ENCODE measurements around the gene KCNH4. TPM values are rescaled to one million over a fixed set of nuclear protein-coding genes. Genes with fewer than 3 reads are reported as not detected.
A peak's percentile ranks its signal among the peaks of the same experiment; 100 is the strongest.

KCNH4 gene
- total RNA-seq, 1 experiment from 2014 or later, result 0.24 TPM

DNA sequence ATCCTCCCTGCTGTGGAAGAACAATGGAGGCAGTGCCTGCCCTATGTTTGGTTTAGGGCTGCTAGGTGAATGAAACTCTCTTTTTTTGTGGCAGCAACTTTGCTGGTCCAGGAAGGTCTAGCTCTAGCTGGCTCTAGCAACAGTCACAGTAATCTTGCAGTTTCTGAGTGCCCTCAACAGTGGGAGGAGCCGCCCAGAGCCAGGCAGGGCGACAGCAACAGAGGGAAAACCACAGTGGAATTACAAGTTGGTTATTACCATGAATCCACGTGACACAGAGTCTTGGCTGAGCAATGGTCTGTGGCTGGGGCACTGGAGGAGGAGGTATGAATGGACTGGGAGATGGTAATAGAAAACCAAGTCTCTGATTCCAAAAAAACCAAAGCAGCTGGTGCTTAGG is 48.0 kb downstream of the KCNH4 start:
- no peak overlapping the region for H3K4me3 Mint-ChIP-seq

DNA sequence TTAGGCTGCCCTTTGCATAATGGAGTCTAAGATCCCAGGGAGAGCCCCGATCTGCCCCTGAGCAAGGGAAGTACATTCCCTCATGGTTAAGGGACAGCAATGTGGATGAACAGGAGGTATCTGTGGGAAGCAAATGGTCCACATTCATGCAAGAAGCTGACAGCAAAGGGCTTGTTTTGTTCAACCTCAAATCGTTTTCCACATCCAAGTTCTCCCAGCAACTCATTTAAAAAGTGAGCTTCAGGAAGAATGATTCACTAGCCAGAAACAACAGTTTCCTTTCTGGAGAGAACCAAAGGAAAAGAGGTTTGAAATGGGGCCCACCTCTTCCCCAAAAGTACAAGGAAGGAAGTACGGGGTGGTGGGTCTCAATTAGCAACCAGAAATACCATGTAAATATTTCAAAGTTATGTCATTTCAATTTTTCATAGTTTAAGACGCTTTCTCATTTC is 48.9 kb downstream of the KCNH4 start:
- POLR2A ChIA-PET, result interaction anchor here (0.5 kb wide), 1 partner anchor 1912 kb away, joined by 3 read pairs; no protein-coding TSS in a partner anchor
- ATAC-seq (no peak), DNase-seq (ENCODE audit: low spot score) (no peak)
- no peak overlapping the region for H3K4me3 Mint-ChIP-seq
- H3K4me1 Mint-ChIP-seq, result peaks cover 39% of the 10 kb centered on the region
- peaks cover 25% of the 10 kb centered on the region for H3K36me3 Mint-ChIP-seq
- H3K27me3 Mint-ChIP-seq (ENCODE audit: low read depth), result no peaks in the 10 kb centered on the region
- no peak overlapping the region for H3K27ac Mint-ChIP-seq
- no peaks in the 10 kb centered on the region for H3K9me3 Mint-ChIP-seq
- CTCF ChIA-PET, result interaction anchor here (0.7 to 1.2 kb wide), 3 partner anchors 31 to 386 kb away, joined by 3 to 4 read pairs (median 3); no protein-coding TSS in a partner anchor
- TF ChIP-seq GTF2I (CRISPR knock-in tag; conservative IDR thresholded peaks at IDR 0.05), result no peak
- TF ChIP-seq CREB1 (CRISPR knock-in tag; IDR thresholded peaks at IDR 0.05), result no peak
- TF ChIP-seq, protein P1, sequence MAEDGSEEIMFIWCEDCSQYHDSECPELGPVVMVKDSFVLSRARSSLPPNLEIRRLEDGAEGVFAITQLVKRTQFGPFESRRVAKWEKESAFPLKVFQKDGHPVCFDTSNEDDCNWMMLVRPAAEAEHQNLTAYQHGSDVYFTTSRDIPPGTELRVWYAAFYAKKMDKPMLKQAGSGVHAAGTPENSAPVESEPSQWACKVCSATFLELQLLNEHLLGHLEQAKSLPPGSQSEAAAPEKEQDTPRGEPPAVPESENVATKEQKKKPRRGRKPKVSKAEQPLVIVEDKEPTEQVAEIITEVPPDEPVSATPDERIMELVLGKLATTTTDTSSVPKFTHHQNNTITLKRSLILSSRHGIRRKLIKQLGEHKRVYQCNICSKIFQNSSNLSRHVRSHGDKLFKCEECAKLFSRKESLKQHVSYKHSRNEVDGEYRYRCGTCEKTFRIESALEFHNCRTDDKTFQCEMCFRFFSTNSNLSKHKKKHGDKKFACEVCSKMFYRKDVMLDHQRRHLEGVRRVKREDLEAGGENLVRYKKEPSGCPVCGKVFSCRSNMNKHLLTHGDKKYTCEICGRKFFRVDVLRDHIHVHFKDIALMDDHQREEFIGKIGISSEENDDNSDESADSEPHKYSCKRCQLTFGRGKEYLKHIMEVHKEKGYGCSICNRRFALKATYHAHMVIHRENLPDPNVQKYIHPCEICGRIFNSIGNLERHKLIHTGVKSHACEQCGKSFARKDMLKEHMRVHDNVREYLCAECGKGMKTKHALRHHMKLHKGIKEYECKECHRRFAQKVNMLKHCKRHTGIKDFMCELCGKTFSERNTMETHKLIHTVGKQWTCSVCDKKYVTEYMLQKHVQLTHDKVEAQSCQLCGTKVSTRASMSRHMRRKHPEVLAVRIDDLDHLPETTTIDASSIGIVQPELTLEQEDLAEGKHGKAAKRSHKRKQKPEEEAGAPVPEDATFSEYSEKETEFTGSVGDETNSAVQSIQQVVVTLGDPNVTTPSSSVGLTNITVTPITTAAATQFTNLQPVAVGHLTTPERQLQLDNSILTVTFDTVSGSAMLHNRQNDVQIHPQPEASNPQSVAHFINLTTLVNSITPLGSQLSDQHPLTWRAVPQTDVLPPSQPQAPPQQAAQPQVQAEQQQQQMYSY (CRISPR knock-in tag; IDR thresholded peaks at IDR 0.05), result no peak
- TF ChIP-seq NR2C2 (CRISPR knock-in tag; IDR thresholded peaks at IDR 0.05), result no peak
- no peak for TF ChIP-seq SP1 (CRISPR knock-in tag; conservative IDR thresholded peaks at IDR 0.05)
- no peak for TF ChIP-seq KAT7 (CRISPR knock-in tag; IDR thresholded peaks at IDR 0.05; ENCODE audit: borderline replicate concordance)

More for the DNA sequence above, 48.0 kb downstream of the KCNH4 start:
- Mint-ChIP-seq H3K9me3 (no peaks in the 10 kb centered on the region), H3K27me3 (ENCODE audit: low read depth) (no peaks in the 10 kb centered on the region), H3K36me3 (peaks cover 17% of the 10 kb centered on the region), H3K4me1 (peaks cover 39% of the 10 kb centered on the region), H3K27ac (peak overlapping the region; percentile 62)
- POLR2A ChIA-PET, result no interaction called here
- CTCF ChIA-PET, result interaction anchor here (1.1 to 2.3 kb wide), 2 partner anchors 10 to 32 kb away, joined by 3 to 6 read pairs; partner anchors contain the start of gene HSPB9
- no peak for DNase-seq (ENCODE audit: low spot score)
- no peak for ATAC-seq
- TF ChIP-seq MYBL2 (CRISPR knock-in tag; IDR thresholded peaks at IDR 0.05), result no peak
- TF ChIP-seq TEAD1 (CRISPR knock-in tag; IDR thresholded peaks at IDR 0.05), result no peak
- TF ChIP-seq, protein P2, sequence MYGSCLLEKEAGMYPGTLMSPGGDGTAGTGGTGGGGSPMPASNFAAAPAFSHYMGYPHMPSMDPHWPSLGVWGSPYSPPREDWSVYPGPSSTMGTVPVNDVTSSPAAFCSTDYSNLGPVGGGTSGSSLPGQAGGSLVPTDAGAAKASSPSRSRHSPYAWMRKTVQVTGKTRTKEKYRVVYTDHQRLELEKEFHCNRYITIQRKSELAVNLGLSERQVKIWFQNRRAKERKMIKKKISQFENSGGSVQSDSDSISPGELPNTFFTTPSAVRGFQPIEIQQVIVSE (CRISPR knock-in tag; IDR thresholded peaks at IDR 0.05; ENCODE audit: borderline replicate concordance), result no peak
- no peak for TF ChIP-seq GRHL2 (CRISPR knock-in tag; IDR thresholded peaks at IDR 0.05; ENCODE audit: insufficient replicate concordance, severe bottlenecking)
- TF ChIP-seq ZNF423 (CRISPR knock-in tag; IDR thresholded peaks at IDR 0.05), result no peak
- TF ChIP-seq NFE2L1 (CRISPR knock-in tag; IDR thresholded peaks at IDR 0.05), result no peak
- TF ChIP-seq ZNF396 (CRISPR knock-in tag; IDR thresholded peaks at IDR 0.05; ENCODE audit: borderline replicate concordance), result no peak
- TF ChIP-seq, protein P3, sequence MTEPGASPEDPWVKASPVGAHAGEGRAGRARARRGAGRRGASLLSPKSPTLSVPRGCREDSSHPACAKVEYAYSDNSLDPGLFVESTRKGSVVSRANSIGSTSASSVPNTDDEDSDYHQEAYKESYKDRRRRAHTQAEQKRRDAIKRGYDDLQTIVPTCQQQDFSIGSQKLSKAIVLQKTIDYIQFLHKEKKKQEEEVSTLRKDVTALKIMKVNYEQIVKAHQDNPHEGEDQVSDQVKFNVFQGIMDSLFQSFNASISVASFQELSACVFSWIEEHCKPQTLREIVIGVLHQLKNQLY (CRISPR knock-in tag; IDR thresholded peaks at IDR 0.05), result no peak
- TF ChIP-seq, protein P4, sequence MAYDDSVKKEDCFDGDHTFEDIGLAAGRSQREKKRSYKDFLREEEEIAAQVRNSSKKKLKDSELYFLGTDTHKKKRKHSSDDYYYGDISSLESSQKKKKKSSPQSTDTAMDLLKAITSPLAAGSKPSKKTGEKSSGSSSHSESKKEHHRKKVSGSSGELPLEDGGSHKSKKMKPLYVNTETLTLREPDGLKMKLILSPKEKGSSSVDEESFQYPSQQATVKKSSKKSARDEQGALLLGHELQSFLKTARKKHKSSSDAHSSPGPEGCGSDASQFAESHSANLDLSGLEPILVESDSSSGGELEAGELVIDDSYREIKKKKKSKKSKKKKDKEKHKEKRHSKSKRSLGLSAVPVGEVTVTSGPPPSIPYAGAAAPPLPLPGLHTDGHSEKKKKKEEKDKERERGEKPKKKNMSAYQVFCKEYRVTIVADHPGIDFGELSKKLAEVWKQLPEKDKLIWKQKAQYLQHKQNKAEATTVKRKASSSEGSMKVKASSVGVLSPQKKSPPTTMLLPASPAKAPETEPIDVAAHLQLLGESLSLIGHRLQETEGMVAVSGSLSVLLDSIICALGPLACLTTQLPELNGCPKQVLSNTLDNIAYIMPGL (CRISPR knock-in tag; IDR thresholded peaks at IDR 0.05), result no peak
- TF ChIP-seq, protein P5, sequence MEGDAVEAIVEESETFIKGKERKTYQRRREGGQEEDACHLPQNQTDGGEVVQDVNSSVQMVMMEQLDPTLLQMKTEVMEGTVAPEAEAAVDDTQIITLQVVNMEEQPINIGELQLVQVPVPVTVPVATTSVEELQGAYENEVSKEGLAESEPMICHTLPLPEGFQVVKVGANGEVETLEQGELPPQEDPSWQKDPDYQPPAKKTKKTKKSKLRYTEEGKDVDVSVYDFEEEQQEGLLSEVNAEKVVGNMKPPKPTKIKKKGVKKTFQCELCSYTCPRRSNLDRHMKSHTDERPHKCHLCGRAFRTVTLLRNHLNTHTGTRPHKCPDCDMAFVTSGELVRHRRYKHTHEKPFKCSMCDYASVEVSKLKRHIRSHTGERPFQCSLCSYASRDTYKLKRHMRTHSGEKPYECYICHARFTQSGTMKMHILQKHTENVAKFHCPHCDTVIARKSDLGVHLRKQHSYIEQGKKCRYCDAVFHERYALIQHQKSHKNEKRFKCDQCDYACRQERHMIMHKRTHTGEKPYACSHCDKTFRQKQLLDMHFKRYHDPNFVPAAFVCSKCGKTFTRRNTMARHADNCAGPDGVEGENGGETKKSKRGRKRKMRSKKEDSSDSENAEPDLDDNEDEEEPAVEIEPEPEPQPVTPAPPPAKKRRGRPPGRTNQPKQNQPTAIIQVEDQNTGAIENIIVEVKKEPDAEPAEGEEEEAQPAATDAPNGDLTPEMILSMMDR (IDR thresholded peaks at IDR 0.05), result no peak
- TF ChIP-seq FOXJ3 (CRISPR knock-in tag; IDR thresholded peaks at IDR 0.05; ENCODE audit: borderline replicate concordance), result no peak
- TF ChIP-seq, protein P6, sequence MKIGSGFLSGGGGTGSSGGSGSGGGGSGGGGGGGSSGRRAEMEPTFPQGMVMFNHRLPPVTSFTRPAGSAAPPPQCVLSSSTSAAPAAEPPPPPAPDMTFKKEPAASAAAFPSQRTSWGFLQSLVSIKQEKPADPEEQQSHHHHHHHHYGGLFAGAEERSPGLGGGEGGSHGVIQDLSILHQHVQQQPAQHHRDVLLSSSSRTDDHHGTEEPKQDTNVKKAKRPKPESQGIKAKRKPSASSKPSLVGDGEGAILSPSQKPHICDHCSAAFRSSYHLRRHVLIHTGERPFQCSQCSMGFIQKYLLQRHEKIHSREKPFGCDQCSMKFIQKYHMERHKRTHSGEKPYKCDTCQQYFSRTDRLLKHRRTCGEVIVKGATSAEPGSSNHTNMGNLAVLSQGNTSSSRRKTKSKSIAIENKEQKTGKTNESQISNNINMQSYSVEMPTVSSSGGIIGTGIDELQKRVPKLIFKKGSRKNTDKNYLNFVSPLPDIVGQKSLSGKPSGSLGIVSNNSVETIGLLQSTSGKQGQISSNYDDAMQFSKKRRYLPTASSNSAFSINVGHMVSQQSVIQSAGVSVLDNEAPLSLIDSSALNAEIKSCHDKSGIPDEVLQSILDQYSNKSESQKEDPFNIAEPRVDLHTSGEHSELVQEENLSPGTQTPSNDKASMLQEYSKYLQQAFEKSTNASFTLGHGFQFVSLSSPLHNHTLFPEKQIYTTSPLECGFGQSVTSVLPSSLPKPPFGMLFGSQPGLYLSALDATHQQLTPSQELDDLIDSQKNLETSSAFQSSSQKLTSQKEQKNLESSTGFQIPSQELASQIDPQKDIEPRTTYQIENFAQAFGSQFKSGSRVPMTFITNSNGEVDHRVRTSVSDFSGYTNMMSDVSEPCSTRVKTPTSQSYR (CRISPR knock-in tag; IDR thresholded peaks at IDR 0.05), result no peak
- TF ChIP-seq, protein P7, sequence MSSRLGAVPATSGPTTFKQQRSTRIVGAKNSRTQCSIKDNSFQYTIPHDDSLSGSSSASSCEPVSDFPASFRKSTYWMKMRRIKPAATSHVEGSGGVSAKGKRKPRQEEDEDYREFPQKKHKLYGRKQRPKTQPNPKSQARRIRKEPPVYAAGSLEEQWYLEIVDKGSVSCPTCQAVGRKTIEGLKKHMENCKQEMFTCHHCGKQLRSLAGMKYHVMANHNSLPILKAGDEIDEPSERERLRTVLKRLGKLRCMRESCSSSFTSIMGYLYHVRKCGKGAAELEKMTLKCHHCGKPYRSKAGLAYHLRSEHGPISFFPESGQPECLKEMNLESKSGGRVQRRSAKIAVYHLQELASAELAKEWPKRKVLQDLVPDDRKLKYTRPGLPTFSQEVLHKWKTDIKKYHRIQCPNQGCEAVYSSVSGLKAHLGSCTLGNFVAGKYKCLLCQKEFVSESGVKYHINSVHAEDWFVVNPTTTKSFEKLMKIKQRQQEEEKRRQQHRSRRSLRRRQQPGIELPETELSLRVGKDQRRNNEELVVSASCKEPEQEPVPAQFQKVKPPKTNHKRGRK (CRISPR knock-in tag; IDR thresholded peaks at IDR 0.05; ENCODE audit: borderline replicate concordance), result no peak
- no peak for TF ChIP-seq ZNF219 (CRISPR knock-in tag; IDR thresholded peaks at IDR 0.05; ENCODE audit: borderline replicate concordance)
- TF ChIP-seq FOXP1 (CRISPR knock-in tag; IDR thresholded peaks at IDR 0.05; ENCODE audit: borderline replicate concordance), result no peak

Measured in WTC11 (cell line).